Gastroesophageal sphincter (tissue), 3 donors: ENCODE measurements around the gene BICC1.

Experiments used
- CTCF ChIP-seq, 4 experiments: fragments of 200-600 bp in 2 of 4; fragments of 450-650 bp in 2 of 4; sonication (generic) in 1 of 4; IDR thresholded peaks; one replicate each; pipeline ENCODE4 v1.5.1; 2017 to 2019; ENCODE audit warnings: antibody characterized with exemption in 4 of 4, mild to moderate bottlenecking in 2 of 4, moderate library complexity in 2 of 4
- EP300 ChIP-seq: sonication (generic); formaldehyde crosslinking; IDR thresholded peaks from one replicate; pipeline ENCODE4 v1.6.1; 2017; ENCODE audit warnings: antibody characterized with exemption, mild to moderate bottlenecking
- POLR2AphosphoS5 ChIP-seq: sonication (generic); formaldehyde crosslinking; IDR thresholded peaks from one replicate; pipeline ENCODE4 v1.6.1; 2017; ENCODE audit warnings: antibody characterized with exemption

- TF ChIP-seq CTCF (IDR thresholded peaks at IDR 0.05) (no peak), POLR2AphosphoS5 (no peak), EP300 (no peak)
These were observed 119.5 kb downstream of the BICC1 start for GRCh38 chr10:58632216-58632615.
